Osteocyte (in vitro differentiated cells): ENCODE data around the gene DNAAF5. TPM values are rescaled to one million over a fixed set of nuclear protein-coding genes. Genes with fewer than 3 reads are reported as not detected.
"Not testable (repeated sequence)": the region's sequence is repeated elsewhere in the genome, so short reads cannot be mapped to it uniquely, and the experiment has no call there.

Experiments used
- DNase-seq: peaks from one replicate; pipeline ENCODE4 v3.0.0; 2021; ENCODE audit warnings: mixed read lengths; ENCODE audit not compliant: unreplicated experiment; ENCODE audit errors: extremely low spot score
- H3K27ac Mint-ChIP-seq: one replicate; pipeline ENCODE4 v1.8.0; 2021; ENCODE audit warnings: mild to moderate bottlenecking, mixed read lengths; ENCODE audit not compliant: unreplicated experiment
- H3K27me3 Mint-ChIP-seq: one replicate; pipeline ENCODE4 v1.8.0; 2021; ENCODE audit warnings: mixed read lengths; ENCODE audit not compliant: unreplicated experiment
- H3K36me3 Mint-ChIP-seq: one replicate; pipeline ENCODE4 v1.8.0; 2021; ENCODE audit warnings: mixed read lengths; ENCODE audit not compliant: unreplicated experiment
- H3K4me1 Mint-ChIP-seq: one replicate; pipeline ENCODE4 v1.8.0; 2021; ENCODE audit warnings: mixed read lengths; ENCODE audit not compliant: unreplicated experiment
- H3K4me3 Mint-ChIP-seq: one replicate; pipeline ENCODE4 v1.8.0; 2021; ENCODE audit warnings: mild to moderate bottlenecking, moderate library complexity, mixed read lengths; ENCODE audit not compliant: unreplicated experiment
- H3K9me3 Mint-ChIP-seq: one replicate; pipeline ENCODE4 v1.8.0; 2021; ENCODE audit warnings: mixed read lengths; ENCODE audit not compliant: unreplicated experiment
- CTCF ChIP-seq: fragments of 200-600 bp; sonication (generic); IDR thresholded peaks from 2 replicates; pipeline ENCODE4 v1.5.0; 2021; ENCODE audit warnings: antibody characterized with exemption, mild to moderate bottlenecking, moderate library complexity
- total RNA-seq: library from RNA; stranded (reverse); gene quantifications from 2 replicates; pipeline ENCODE4 v1.2.1, GENCODE V29; 2021

Gene DNAAF5
- total RNA-seq, 1 donor from 2014 or later: 28.1 TPM

GRCh38 chr7:748446-748845 lies 21.9 kb downstream of the DNAAF5 start:
- Mint-ChIP-seq H3K4me3 (no peak overlapping the region), H3K4me1 (no peaks in the 10 kb centered on the region), H3K27me3 (no peaks in the 10 kb centered on the region), H3K36me3 (peaks cover 6% of the 10 kb centered on the region), H3K27ac (no peak overlapping the region), H3K9me3 (no peaks in the 10 kb centered on the region)
- no peak for DNase-seq
- TF ChIP-seq CTCF: no peak

- H3K27ac Mint-ChIP-seq: no peak overlapping the region
- TF ChIP-seq CTCF: no peak
- no peaks in the 10 kb centered on the region for H3K27me3 Mint-ChIP-seq
- H3K9me3 Mint-ChIP-seq: no peaks in the 10 kb centered on the region
- H3K4me3 Mint-ChIP-seq: no peak overlapping the region
- no peak for DNase-seq
- H3K36me3 Mint-ChIP-seq: peaks cover 9% of the 10 kb centered on the region
- H3K4me1 Mint-ChIP-seq: no peaks in the 10 kb centered on the region
Measured at GRCh38 chr7:749140-749551, 22.6 kb downstream of the DNAAF5 start.

GRCh38 chr7:750111-750905 lies 23.8 kb downstream of the DNAAF5 start:
- H3K27ac Mint-ChIP-seq: no peak overlapping the region
- H3K27me3 Mint-ChIP-seq: no peaks in the 10 kb centered on the region
- H3K9me3 Mint-ChIP-seq: no peaks in the 10 kb centered on the region

GRCh38 chr7:751826-752225 lies 25.3 kb downstream of the DNAAF5 start:
- Mint-ChIP-seq H3K9me3 (no peaks in the 10 kb centered on the region), H3K4me1 (no peaks in the 10 kb centered on the region), H3K36me3 (peaks cover 19% of the 10 kb centered on the region), H3K27me3 (no peaks in the 10 kb centered on the region), H3K27ac (no peak overlapping the region), H3K4me3 (no peak overlapping the region)
- DNase-seq: no peak
- no peak for TF ChIP-seq CTCF

More at GRCh38 chr7:750111-750905, 23.8 kb downstream of the DNAAF5 start:
- TF ChIP-seq CTCF: no peak
- H3K36me3 Mint-ChIP-seq: peaks cover 18% of the 10 kb centered on the region
- DNase-seq: no peak
- H3K4me3 Mint-ChIP-seq: no peak overlapping the region
- no peaks in the 10 kb centered on the region for H3K4me1 Mint-ChIP-seq

DNA sequence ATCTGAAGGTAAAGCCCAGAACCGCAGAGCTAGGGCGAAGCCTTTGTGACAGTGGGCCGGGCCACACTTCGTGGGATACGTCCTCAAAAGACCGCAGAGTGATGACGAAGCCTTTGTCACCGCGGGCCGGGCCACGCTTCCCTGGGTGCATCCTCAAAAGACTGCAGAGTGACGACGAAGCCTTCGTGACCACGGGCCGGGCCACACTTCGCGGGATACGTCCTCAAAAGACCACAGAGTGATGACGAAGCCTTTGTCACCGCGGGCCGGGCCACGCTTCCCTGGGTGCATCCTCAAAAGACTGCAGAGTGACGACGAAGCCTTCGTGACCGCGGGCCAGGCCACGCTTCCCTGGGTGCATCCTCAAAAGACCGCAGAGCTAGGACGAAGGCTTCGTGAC lies 25.8 kb downstream of the DNAAF5 start:
- not testable (repeated sequence) for H3K27me3 Mint-ChIP-seq, H3K27ac Mint-ChIP-seq, H3K9me3 Mint-ChIP-seq

More for the DNA sequence above, 25.8 kb downstream of the DNAAF5 start:
- not testable (repeated sequence) for H3K4me3 Mint-ChIP-seq, H3K4me1 Mint-ChIP-seq, DNase-seq
- peaks cover 21% of the 10 kb centered on the region for H3K36me3 Mint-ChIP-seq
